Neural cell (in vitro differentiated cells): ENCODE data around the gene ZMYM3. TPM values are rescaled to one million over a fixed set of nuclear protein-coding genes. Genes with fewer than 3 reads are reported as not detected.
"Not testable (repeated sequence)": the region's sequence is repeated elsewhere in the genome, so short reads cannot be mapped to it uniquely, and the experiment has no call there.

Experiments
- H2AFZ ChIP-seq: fragments of 200-600, 300-800 bp; sonication (generic), shearing (Covaris generic); 2 replicates; pipeline ENCODE4 v1.6.0; 2014; ENCODE audit warnings: low read depth, mild to moderate bottlenecking, antibody characterized with exemption, low read length, moderate library complexity
- H3F3A ChIP-seq: fragments of 200-600 bp; shearing (Covaris generic); 2 replicates; pipeline ENCODE4 v1.6.1; 2016; ENCODE audit warnings: mild to moderate bottlenecking, moderate library complexity, mixed read lengths, antibody characterized with exemption, low read length; ENCODE audit not compliant: insufficient read depth, poor library complexity, severe bottlenecking
- H3K27ac ChIP-seq: fragments of 200-600, 300-800 bp; sonication (generic), shearing (Covaris generic); 2 replicates; pipeline ENCODE4 v1.5.1; 2014; ENCODE audit warnings: mild to moderate bottlenecking, low read length, moderate library complexity
- H3K27me3 ChIP-seq: fragments of 300-800, 200-600 bp; sonication (generic), shearing (Covaris generic); 2 replicates; pipeline ENCODE4 v1.6.0; 2014; ENCODE audit warnings: mild to moderate bottlenecking, low read depth, low read length, moderate library complexity; ENCODE audit not compliant: insufficient read depth
- H3K36me3 ChIP-seq: fragments of 300-800, 200-600 bp; sonication (generic), shearing (Covaris generic); 2 replicates; pipeline ENCODE4 v1.5.1; 2014; ENCODE audit warnings: mild to moderate bottlenecking, antibody characterized with exemption, low read length, moderate library complexity; ENCODE audit not compliant: insufficient read depth
- H3K4me2 ChIP-seq: fragments of 300-800, 200-600 bp; sonication (generic), shearing (Covaris generic); 2 replicates; pipeline ENCODE4 v1.6.0; 2014; ENCODE audit warnings: mild to moderate bottlenecking, low read length
- H3K4me3 ChIP-seq: fragments of 300-800, 200-600 bp; sonication (generic), shearing (Covaris generic); 2 replicates; pipeline ENCODE4 v1.5.1; 2014; ENCODE audit warnings: mild to moderate bottlenecking, low read length, moderate library complexity
- H3K79me2 ChIP-seq: fragments of 200-600 bp; shearing (Covaris generic); replicated peaks from 2 replicates; pipeline ENCODE4 v1.6.0; 2014; ENCODE audit warnings: mild to moderate bottlenecking, low read length, moderate library complexity; ENCODE audit not compliant: insufficient read depth
- H3K9ac ChIP-seq: fragments of 300-800, 200-600 bp; sonication (generic), shearing (Covaris generic); 2 replicates; pipeline ENCODE4 v1.6.1; 2016; ENCODE audit warnings: mild to moderate bottlenecking, low read length, mixed read lengths
- H3K9me2 ChIP-seq: fragments of 200-600 bp; shearing (Covaris generic); 2 replicates; pipeline ENCODE4 v1.6.1; 2016; ENCODE audit warnings: mild to moderate bottlenecking, low read length, mixed read lengths; ENCODE audit not compliant: insufficient read depth
- H3K9me3 ChIP-seq: fragments of 200-600, 300-800 bp; sonication (generic), shearing (Covaris generic); 2 replicates; pipeline ENCODE4 v1.6.1; 2016; ENCODE audit warnings: mild to moderate bottlenecking, mixed run types, low read length, moderate library complexity, mixed read lengths
- H4K20me1 ChIP-seq: fragments of 200-600 bp; shearing (Covaris generic); 2 replicates; pipeline ENCODE4 v1.6.1; 2016; ENCODE audit warnings: mild to moderate bottlenecking, mixed run types; ENCODE audit not compliant: insufficient read depth
- EP300 ChIP-seq: fragments of 450-650 bp; conservative IDR thresholded peaks from 2 replicates; pipeline ENCODE4 v1.6.1; 2014; ENCODE audit warnings: antibody characterized with exemption, mild to moderate bottlenecking, moderate library complexity; ENCODE audit not compliant: poor library complexity, severe bottlenecking
- EZH2 ChIP-seq: fragments of 200-600, 300-800 bp; shearing (Covaris generic), sonication (generic); IDR thresholded peaks from 2 replicates; pipeline ENCODE4 v1.6.1; 2014; ENCODE audit warnings: antibody characterized with exemption, low read length, borderline replicate concordance, mild to moderate bottlenecking; ENCODE audit not compliant: insufficient read depth, poor library complexity, severe bottlenecking
- MXI1 ChIP-seq: fragments of 450-650 bp; conservative IDR thresholded peaks from 2 replicates; pipeline ENCODE4 v1.6.1; 2014; ENCODE audit warnings: antibody characterized with exemption, mild to moderate bottlenecking; ENCODE audit not compliant: poor library complexity, severe bottlenecking
- POLR2AphosphoS5 ChIP-seq: IDR thresholded peaks from 2 replicates; pipeline ENCODE4 v1.6.1; 2012
- RAD21 ChIP-seq: fragments of 450-650 bp; conservative IDR thresholded peaks from 2 replicates; pipeline ENCODE4 v1.6.1; 2014; ENCODE audit warnings: antibody characterized with exemption, mild to moderate bottlenecking, moderate library complexity
- SMC3 ChIP-seq: fragments of 450-650 bp; conservative IDR thresholded peaks from 2 replicates; pipeline ENCODE4 v1.6.1; 2014; ENCODE audit warnings: antibody characterized with exemption, mild to moderate bottlenecking, moderate library complexity; ENCODE audit not compliant: poor library complexity
- TAF1 ChIP-seq: IDR thresholded peaks from 2 replicates; pipeline ENCODE4 v1.6.1; 2012; ENCODE audit warnings: low read depth
- polyA plus RNA-seq: library from polyadenylated mRNA; depleted of rRNA; stranded (reverse); fragments of >200 nt; gene quantifications from 2 replicates; pipeline ENCODE4 v1.2.3, GENCODE V29; 2014
- TF ChIP-seq, protein P1 (sequence below): fragments of 450-650 bp; IDR thresholded peaks from 2 replicates; pipeline ENCODE4 v1.5.1; 2014; ENCODE audit warnings: antibody characterized with exemption, mild to moderate bottlenecking, moderate library complexity; ENCODE audit not compliant: poor library complexity, severe bottlenecking
- TF ChIP-seq, protein P2 (sequence below): IDR thresholded peaks from 2 replicates; pipeline ENCODE4 v1.6.1; 2012; ENCODE audit warnings: borderline replicate concordance

ZMYM3 gene
- polyA plus RNA-seq, 1 donor from 2014 or later, result 32.8 TPM

DNA sequence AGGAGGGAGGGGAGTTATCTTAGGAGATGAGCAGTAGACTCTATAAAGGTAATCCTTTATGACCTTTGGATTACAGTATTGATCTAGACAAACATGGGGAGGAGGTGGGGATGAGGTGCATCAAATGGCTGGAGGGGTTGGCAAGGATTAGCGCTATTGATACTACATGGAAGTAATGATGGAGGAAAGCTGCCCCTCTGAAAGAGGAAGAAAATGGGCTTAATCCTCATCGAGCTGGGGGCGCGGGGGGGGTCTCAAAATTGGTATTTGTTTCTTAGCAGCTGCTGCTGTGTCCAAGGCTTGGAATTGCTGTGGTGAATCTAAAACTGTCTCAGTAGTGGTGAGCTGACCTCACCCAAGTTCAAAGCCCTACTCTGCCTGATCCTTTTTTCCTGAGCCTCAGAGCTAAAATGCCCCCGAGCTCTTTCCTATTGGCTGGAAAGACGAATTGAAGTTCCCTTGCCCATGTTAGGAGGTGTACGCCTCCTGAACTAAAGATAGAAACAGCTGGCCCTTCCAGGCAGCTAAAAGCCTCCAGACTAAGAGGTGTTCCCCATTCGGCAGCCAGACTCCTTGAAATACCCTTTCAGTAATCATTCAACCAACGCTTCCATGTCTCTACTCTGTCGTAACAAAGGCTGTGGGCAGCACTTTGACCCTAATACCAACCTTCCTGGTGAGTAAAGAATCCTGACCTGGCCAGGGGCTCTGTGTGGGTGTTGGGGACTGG lies 47.4 kb upstream of the ZMYM3 start, which contains the start of gene ITGB1BP2:
Gene ITGB1BP2 (plus strand): TSS at position 556 of the 730 bp plus-strand sequence. CDS start 57 bp downstream, at position 613.
- Histone ChIP-seq H4K20me1 (no peaks in the 10 kb centered on the region), H3K9me2 (no peaks in the 10 kb centered on the region), H3F3A (no peaks in the 10 kb centered on the region), H3K27me3 (no peaks in the 10 kb centered on the region), H3K4me2 (no peak within 1 kb of the TSS), H3K27ac (no peak within 1 kb of the TSS), H3K36me3 (no peaks in the 10 kb centered on the region), H2AFZ (no peak within 1 kb of the TSS), H3K79me2 (no peaks in the 10 kb centered on the region), H3K9me3 (no peaks in the 10 kb centered on the region), H3K4me3 (no peak within 1 kb of the TSS), H3K9ac (no peak within 1 kb of the TSS)
- TF ChIP-seq RAD21, result no peak
- no peak for TF ChIP-seq SMC3

DNA sequence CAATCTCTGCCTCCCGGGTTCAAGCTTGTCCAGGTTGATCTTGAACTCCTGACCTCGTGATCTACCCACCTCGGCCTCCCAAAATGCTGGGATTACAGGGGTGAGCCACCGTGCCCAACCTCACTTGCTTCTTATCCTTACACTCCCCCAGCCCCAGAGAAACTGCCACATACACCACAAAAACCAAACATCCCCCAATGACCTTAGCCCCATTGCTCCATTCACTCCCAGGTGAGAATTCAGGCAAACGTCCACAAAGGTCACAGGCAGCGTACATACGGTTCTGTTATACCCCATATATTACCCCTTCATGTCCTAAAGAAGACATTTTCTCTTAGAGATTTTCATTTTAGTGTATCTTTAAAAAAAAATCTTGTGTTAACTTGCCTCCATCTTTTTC lies 46.6 kb upstream of the ZMYM3 start:
- not testable (repeated sequence) for H2AFZ ChIP-seq, H3K4me2 ChIP-seq, H3K4me3 ChIP-seq, H3K9me3 ChIP-seq, H4K20me1 ChIP-seq, H3K27me3 ChIP-seq, H3K36me3 ChIP-seq, H3K9ac ChIP-seq, H3K9me2 ChIP-seq, H3K27ac ChIP-seq, H3K79me2 ChIP-seq, H3F3A ChIP-seq

DNA sequence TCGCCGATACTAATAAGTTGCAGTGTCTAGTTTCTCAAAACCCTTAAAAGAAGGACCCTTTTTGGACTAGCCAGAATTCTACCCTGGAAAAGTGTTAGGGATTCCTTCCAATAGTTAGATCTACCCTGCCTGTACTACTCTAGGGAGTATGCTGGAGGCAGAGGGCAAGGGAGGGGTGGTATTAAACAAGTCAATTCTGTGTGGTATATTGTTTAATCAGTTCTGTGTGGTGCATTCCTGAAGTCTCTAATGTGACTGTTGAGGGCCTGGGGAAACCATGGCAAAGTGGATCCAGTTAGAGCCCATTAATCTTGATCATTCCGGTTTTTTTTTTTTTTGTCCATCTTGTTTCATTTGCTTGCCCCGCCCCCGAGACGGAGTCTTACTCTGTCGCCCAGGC lies 46.1 kb upstream of the ZMYM3 start:
- H3K27ac ChIP-seq, H2AFZ ChIP-seq, H3K27me3 ChIP-seq, H3K4me2 ChIP-seq, H3K9ac ChIP-seq, H3K9me2 ChIP-seq, H3K79me2 ChIP-seq, H3K9me3 ChIP-seq, H3K36me3 ChIP-seq, H3F3A ChIP-seq, H4K20me1 ChIP-seq, H3K4me3 ChIP-seq: not testable (repeated sequence)

DNA sequence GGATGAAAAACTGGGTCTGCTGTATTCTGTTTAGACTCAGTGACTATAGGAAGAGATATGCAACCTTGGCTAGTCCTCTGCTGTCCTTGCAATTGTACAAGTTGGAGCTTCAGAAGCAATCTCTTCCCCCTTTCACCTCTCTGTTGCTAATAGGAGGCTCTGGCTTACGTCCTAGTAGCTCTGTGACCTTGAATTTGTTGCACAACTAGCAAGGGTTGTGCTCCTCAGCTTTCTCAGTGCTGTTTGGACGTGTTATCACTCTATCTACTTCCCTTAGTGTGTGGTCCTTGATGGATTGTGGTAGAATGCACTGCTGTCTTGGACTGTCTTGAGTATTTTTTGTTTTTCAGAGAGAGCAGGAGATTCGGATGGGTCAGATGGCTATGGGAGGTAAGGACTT lies 44.2 kb upstream of the ZMYM3 start:
- Histone ChIP-seq H3F3A (no peaks in the 10 kb centered on the region), H2AFZ (no peak overlapping the region), H3K4me3 (no peak overlapping the region), H3K27me3 (no peaks in the 10 kb centered on the region), H3K9me3 (no peaks in the 10 kb centered on the region), H3K9ac (no peak overlapping the region), H3K4me2 (no peak overlapping the region), H3K79me2 (no peaks in the 10 kb centered on the region), H3K27ac (no peak overlapping the region), H4K20me1 (no peaks in the 10 kb centered on the region), H3K9me2 (no peaks in the 10 kb centered on the region), H3K36me3 (no peaks in the 10 kb centered on the region)
- no peak for TF ChIP-seq SMC3
- no peak for TF ChIP-seq MXI1
- TF ChIP-seq, protein P1, sequence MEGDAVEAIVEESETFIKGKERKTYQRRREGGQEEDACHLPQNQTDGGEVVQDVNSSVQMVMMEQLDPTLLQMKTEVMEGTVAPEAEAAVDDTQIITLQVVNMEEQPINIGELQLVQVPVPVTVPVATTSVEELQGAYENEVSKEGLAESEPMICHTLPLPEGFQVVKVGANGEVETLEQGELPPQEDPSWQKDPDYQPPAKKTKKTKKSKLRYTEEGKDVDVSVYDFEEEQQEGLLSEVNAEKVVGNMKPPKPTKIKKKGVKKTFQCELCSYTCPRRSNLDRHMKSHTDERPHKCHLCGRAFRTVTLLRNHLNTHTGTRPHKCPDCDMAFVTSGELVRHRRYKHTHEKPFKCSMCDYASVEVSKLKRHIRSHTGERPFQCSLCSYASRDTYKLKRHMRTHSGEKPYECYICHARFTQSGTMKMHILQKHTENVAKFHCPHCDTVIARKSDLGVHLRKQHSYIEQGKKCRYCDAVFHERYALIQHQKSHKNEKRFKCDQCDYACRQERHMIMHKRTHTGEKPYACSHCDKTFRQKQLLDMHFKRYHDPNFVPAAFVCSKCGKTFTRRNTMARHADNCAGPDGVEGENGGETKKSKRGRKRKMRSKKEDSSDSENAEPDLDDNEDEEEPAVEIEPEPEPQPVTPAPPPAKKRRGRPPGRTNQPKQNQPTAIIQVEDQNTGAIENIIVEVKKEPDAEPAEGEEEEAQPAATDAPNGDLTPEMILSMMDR, result no peak
- no peak for TF ChIP-seq RAD21
- no peak for TF ChIP-seq TAF1
- no peak for TF ChIP-seq EP300
- TF ChIP-seq EZH2, result no peak
- TF ChIP-seq POLR2AphosphoS5, result no peak
- TF ChIP-seq, protein P2, sequence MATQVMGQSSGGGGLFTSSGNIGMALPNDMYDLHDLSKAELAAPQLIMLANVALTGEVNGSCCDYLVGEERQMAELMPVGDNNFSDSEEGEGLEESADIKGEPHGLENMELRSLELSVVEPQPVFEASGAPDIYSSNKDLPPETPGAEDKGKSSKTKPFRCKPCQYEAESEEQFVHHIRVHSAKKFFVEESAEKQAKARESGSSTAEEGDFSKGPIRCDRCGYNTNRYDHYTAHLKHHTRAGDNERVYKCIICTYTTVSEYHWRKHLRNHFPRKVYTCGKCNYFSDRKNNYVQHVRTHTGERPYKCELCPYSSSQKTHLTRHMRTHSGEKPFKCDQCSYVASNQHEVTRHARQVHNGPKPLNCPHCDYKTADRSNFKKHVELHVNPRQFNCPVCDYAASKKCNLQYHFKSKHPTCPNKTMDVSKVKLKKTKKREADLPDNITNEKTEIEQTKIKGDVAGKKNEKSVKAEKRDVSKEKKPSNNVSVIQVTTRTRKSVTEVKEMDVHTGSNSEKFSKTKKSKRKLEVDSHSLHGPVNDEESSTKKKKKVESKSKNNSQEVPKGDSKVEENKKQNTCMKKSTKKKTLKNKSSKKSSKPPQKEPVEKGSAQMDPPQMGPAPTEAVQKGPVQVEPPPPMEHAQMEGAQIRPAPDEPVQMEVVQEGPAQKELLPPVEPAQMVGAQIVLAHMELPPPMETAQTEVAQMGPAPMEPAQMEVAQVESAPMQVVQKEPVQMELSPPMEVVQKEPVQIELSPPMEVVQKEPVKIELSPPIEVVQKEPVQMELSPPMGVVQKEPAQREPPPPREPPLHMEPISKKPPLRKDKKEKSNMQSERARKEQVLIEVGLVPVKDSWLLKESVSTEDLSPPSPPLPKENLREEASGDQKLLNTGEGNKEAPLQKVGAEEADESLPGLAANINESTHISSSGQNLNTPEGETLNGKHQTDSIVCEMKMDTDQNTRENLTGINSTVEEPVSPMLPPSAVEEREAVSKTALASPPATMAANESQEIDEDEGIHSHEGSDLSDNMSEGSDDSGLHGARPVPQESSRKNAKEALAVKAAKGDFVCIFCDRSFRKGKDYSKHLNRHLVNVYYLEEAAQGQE, result no peak
